Stimulated activated naive CD8-positive, alpha-beta T cell treated with anti-CD3 and anti-CD28 coated beads, Interleukin-15, Interleukin-2, amounts not matched to agents 100 ng/mL and 50 ng/mL, for 24 hours (primary cell): ENCODE measurements around the gene RAI2.

Source experiments
- H3K27ac Mint-ChIP-seq: one replicate; pipeline ENCODE4 v1.8.0; 2021; ENCODE audit warnings: mild to moderate bottlenecking, mixed read lengths
- H3K27me3 Mint-ChIP-seq: one replicate; pipeline ENCODE4 v1.8.0; 2021; ENCODE audit warnings: mixed read lengths
- H3K36me3 Mint-ChIP-seq: one replicate; pipeline ENCODE4 v1.8.0; 2021; ENCODE audit warnings: low read depth, mixed read lengths
- H3K4me1 Mint-ChIP-seq: one replicate; pipeline ENCODE4 v1.8.0; 2021; ENCODE audit warnings: low read depth, mixed read lengths
- H3K4me3 Mint-ChIP-seq: one replicate; pipeline ENCODE4 v1.8.0; 2021; ENCODE audit warnings: mild to moderate bottlenecking, mixed read lengths
- H3K9me3 Mint-ChIP-seq: one replicate; pipeline ENCODE4 v1.8.0; 2021; ENCODE audit warnings: mixed read lengths

Gene RAI2

GRCh38 chrX:17779434-17779833, 81.7 kb downstream of the RAI2 start:
- H3K27ac Mint-ChIP-seq, result no peak overlapping the region
- peaks cover 15% of the 10 kb centered on the region for H3K4me1 Mint-ChIP-seq

GRCh38 chrX:17778997-17779396, 82.1 kb downstream of the RAI2 start:
- no peaks in the 10 kb centered on the region for H3K36me3 Mint-ChIP-seq
- H3K27ac Mint-ChIP-seq, result peak overlapping the region; percentile 33
- H3K4me3 Mint-ChIP-seq, result no peak overlapping the region
- no peaks in the 10 kb centered on the region for H3K9me3 Mint-ChIP-seq
- H3K27me3 Mint-ChIP-seq, result no peaks in the 10 kb centered on the region
- H3K4me1 Mint-ChIP-seq, result peaks cover 15% of the 10 kb centered on the region

More at GRCh38 chrX:17779434-17779833, 81.7 kb downstream of the RAI2 start:
- H3K36me3 Mint-ChIP-seq, result no peaks in the 10 kb centered on the region
- no peaks in the 10 kb centered on the region for H3K27me3 Mint-ChIP-seq
- H3K9me3 Mint-ChIP-seq, result no peaks in the 10 kb centered on the region
- no peak overlapping the region for H3K4me3 Mint-ChIP-seq

- Mint-ChIP-seq H3K9me3 (no peaks in the 10 kb centered on the region), H3K4me1 (peaks cover 7% of the 10 kb centered on the region), H3K4me3 (no peak overlapping the region), H3K27me3 (no peaks in the 10 kb centered on the region), H3K27ac (no peak overlapping the region), H3K36me3 (no peaks in the 10 kb centered on the region)
Measured at GRCh38 chrX:17774053-17774452, 87.0 kb downstream of the RAI2 start.

DNA sequence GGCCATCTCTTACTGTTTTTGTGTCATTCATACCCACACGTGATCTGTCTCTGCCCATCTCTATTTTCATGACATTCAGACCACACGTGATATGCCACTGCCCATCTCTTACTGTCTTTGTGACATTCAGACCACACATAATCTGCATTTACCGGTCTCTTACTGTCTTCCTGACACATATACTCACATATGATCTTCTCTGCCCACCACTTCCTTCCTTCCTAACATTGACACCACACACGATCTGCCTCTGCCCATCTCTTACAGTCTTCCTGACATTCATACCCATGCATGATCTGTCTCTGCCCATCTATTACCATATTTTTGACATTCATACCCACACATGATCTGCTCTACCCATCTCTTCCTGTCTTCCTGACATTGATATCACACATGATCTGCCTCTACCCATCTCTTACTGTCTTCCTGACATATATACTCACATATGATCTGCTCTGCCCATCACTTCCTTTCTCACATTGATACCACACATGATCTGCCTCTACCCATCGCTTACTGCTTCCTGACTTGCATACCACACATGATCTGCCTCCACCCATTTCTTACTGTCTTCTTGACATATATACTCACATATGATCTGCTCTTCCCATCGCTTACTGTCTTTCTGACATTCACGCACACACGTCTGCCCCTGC, 87.7 kb downstream of the RAI2 start:
- Mint-ChIP-seq H3K4me3 (no peak overlapping the region), H3K27me3 (no peaks in the 10 kb centered on the region), H3K36me3 (no peaks in the 10 kb centered on the region), H3K9me3 (no peaks in the 10 kb centered on the region), H3K4me1 (no peaks in the 10 kb centered on the region), H3K27ac (no peak overlapping the region)

- Mint-ChIP-seq H3K27me3 (no peaks in the 10 kb centered on the region), H3K4me3 (no peak overlapping the region), H3K4me1 (no peaks in the 10 kb centered on the region), H3K9me3 (no peaks in the 10 kb centered on the region), H3K27ac (no peak overlapping the region), H3K36me3 (no peaks in the 10 kb centered on the region)
Measured at GRCh38 chrX:17769701-17770269, 91.3 kb downstream of the RAI2 start.

DNA sequence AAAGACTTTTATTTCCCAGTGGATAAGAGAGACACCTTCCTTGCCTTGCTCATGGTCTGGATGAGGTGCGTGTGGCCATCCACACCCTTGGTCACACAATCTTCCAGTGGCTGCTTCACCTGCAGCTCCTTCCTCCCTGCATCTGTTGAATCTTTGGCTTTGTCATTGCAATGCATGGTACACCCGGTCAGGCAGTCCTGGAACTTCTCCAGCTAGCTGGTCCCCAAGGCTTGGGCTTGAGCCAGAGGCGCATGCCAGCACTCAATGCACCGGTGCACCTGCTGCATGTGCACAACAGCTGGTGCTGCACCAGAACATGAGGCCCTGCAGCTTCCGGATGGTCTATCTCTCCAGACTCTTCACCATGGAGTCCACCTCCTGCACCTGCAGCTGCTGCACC, 92.1 kb downstream of the RAI2 start:
- Mint-ChIP-seq H3K4me3 (no peak overlapping the region), H3K4me1 (no peaks in the 10 kb centered on the region), H3K27ac (no peak overlapping the region), H3K27me3 (no peaks in the 10 kb centered on the region), H3K9me3 (no peaks in the 10 kb centered on the region), H3K36me3 (no peaks in the 10 kb centered on the region)

GRCh38 chrX:17767734-17768133, 93.4 kb downstream of the RAI2 start:
- H3K4me3 Mint-ChIP-seq, result no peak overlapping the region
- no peaks in the 10 kb centered on the region for H3K36me3 Mint-ChIP-seq
- H3K9me3 Mint-ChIP-seq, result no peaks in the 10 kb centered on the region
- H3K27ac Mint-ChIP-seq, result no peak overlapping the region
- H3K27me3 Mint-ChIP-seq, result no peaks in the 10 kb centered on the region
- H3K4me1 Mint-ChIP-seq, result no peaks in the 10 kb centered on the region

DNA sequence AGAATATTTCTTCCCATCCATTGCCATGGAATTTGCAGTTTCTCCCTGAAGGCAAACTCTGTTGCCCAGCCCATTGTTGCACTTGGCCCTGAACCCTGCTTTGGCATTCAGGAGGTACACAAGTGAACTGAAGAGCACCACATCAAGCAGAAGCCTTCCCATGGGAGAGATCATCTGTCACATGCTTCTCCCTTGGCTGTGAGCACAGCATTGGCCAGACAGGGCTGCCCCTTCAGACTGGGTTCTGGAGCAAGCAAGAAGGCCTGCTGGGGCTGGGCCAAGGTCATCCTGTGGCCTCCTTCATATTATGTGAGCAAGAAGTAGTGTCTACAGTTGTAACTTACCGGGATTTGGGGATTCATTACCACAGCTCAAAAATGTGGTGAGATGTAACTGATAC, 101.1 kb downstream of the RAI2 start:
- no peak overlapping the region for H3K27ac Mint-ChIP-seq
- H3K9me3 Mint-ChIP-seq, result no peaks in the 10 kb centered on the region
- no peaks in the 10 kb centered on the region for H3K27me3 Mint-ChIP-seq
- H3K4me3 Mint-ChIP-seq, result no peak overlapping the region
- H3K36me3 Mint-ChIP-seq, result no peaks in the 10 kb centered on the region
- no peaks in the 10 kb centered on the region for H3K4me1 Mint-ChIP-seq

DNA sequence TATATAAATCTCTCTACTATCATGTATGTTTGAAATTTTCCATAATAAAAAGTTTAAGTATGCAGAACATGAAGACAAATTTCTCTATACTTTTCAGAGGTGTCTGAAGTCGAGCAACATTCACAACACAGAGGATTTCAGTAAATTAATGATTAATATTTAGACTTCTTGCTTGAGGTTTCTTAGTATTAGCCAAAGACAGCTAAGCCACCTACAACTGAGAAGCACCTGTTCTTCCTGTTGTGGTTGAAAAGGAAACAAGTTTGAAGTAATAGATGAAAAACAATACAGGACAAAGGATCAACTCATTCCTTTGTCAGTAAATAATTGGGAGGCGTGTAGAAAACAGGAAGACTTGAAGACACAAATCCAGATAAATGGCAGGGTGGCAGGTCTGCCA, 102.7 kb downstream of the RAI2 start:
- Mint-ChIP-seq H3K36me3 (no peaks in the 10 kb centered on the region), H3K27me3 (no peaks in the 10 kb centered on the region), H3K27ac (no peak overlapping the region), H3K4me1 (no peaks in the 10 kb centered on the region), H3K9me3 (no peaks in the 10 kb centered on the region), H3K4me3 (no peak overlapping the region)

GRCh38 chrX:17750436-17750835, 110.7 kb downstream of the RAI2 start:
- H3K4me3 Mint-ChIP-seq, result no peak overlapping the region
- H3K27ac Mint-ChIP-seq, result no peak overlapping the region
- no peaks in the 10 kb centered on the region for H3K27me3 Mint-ChIP-seq
- no peaks in the 10 kb centered on the region for H3K4me1 Mint-ChIP-seq
- no peaks in the 10 kb centered on the region for H3K36me3 Mint-ChIP-seq
- no peaks in the 10 kb centered on the region for H3K9me3 Mint-ChIP-seq
